Superior temporal gyrus (tissue), 1 donor: ENCODE data around the gene SLC6A2.
A peak's percentile ranks its signal among the peaks of the same experiment; 100 is the strongest.

Experiments used
- DNase-seq: peaks from one replicate; pipeline ENCODE4 v3.0.0-alpha.2; 2016; ENCODE audit errors: extremely low spot score

SLC6A2 gene

DNA sequence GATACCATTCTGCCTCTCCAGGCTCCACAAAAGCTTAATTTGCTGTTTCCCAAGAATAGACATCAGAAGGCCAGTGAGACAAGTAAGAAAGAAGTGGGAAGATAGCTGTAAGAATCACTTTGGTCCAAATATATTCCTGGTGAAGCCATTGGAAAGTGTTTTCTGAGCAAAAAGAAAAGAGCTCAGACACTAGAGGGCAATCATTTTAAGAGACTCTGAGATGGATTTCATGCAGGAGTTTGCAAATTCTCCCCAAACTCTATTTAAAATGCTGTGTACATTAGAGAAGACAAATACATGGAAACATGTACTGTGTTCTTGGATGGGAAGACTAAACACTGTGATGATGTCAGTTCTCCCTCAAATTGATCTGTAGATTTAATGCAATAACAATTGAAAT, 8.0 kb upstream of the SLC6A2 start:
- peak; percentile 49 for DNase-seq

- no peak for DNase-seq
Observed at GRCh38 chr16:55651841-55652824, 3.7 kb upstream of the SLC6A2 start.

DNA sequence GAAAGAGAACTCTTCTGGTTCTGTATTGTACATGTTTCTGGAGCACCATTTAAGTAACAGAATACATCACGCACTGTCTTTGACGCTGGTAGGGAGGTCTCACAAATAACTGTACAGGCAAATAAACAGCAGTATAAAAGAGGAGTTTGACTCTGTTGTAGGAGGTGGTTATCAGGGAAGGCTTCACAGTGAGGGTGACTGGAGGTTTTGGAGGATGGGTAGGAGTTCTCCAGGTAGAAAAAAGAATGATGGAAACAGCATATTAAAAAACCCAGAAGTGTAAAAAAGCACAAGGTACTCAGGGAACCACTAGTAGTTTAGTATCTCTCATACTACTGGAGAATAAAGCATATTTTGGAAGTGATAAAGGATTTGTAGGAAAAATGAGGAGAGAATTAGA, 2.7 kb upstream of the SLC6A2 start:
- no peak for DNase-seq

- DNase-seq = no peak
Observed at GRCh38 chr16:55655381-55655896, 349 bp upstream of the SLC6A2 start.

DNA sequence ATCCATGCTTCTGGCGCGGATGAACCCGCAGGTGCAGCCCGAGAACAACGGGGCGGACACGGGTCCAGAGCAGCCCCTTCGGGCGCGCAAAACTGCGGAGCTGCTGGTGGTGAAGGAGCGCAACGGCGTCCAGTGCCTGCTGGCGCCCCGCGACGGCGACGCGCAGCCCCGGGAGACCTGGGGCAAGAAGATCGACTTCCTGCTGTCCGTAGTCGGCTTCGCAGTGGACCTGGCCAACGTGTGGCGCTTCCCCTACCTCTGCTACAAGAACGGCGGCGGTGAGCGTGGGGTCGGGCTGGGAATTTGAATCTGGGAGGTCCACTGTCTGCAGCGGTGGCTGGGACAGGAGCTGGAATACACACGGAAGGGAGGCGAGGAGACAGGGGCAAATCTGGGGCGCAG, 904 bp downstream of the SLC6A2 start:
- no peak for DNase-seq

DNA sequence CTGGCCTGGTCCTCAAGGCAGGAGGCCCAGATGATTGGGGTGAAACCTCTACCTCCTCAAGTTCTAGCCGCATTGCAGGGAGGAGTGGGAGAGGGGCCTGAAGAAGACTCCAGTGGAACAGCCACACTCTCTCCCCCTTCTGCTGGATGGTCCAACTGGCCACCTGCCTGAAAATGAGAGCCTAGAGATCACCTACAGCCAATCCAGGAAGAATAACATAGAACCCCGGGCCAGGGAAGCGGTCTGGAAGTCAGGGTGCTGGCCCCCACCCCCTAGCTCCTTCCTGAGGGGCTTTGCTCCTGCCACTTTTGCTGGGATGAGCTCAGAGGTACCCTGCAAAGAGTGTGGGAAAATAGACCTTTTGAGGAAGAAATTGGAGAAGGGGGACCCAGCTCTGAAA, 1.8 kb downstream of the SLC6A2 start:
- DNase-seq = no peak

DNA sequence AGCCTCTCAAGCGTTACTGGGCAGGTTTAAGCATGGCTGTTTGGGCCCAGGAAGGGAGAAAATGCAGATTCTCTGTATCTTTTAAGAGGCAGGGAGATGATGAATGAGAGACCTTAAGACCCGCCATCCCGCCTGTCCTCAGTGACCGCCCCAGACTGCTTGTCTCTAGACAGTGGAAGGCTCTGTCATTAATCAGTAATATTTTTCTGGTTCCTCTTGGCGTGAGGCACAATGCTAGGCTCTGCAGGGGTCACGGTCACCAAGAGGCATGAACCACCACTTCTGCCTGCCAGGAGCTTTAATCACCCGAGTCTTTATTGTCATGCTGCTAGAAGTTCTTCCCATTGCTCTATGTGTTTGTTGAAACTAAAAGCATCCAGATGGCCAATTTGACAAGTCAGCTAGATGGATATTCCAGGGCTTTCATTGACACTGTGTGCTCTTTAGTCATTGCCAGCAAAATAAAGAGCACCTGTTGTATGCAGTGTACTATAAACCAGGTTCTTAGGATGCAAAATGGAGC, 3.2 kb downstream of the SLC6A2 start:
- DNase-seq = no peak

DNA sequence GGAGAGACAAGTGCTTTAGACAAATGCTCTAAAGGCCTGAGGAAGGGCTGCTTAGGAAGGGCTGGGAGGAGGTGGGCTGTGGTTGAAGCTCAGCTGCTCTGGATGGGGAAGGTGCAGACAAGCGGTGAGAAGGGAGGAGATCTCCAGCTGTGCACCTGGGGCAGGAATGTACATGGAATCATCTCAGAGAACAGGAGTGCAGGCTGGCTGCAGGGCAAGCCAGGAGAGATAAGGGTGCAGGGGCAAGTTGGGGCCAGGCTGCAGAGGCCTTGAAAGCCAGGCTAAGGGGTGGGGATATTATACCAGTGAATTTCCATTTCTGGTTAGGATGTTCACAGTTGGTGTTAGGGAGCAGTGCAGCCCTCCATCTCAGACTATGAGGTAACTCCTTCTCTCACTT, 4.2 kb downstream of the SLC6A2 start:
- DNase-seq = no peak

- DNase-seq = no peak
Observed at GRCh38 chr16:55660828-55661227, 5.0 kb downstream of the SLC6A2 start.

DNA sequence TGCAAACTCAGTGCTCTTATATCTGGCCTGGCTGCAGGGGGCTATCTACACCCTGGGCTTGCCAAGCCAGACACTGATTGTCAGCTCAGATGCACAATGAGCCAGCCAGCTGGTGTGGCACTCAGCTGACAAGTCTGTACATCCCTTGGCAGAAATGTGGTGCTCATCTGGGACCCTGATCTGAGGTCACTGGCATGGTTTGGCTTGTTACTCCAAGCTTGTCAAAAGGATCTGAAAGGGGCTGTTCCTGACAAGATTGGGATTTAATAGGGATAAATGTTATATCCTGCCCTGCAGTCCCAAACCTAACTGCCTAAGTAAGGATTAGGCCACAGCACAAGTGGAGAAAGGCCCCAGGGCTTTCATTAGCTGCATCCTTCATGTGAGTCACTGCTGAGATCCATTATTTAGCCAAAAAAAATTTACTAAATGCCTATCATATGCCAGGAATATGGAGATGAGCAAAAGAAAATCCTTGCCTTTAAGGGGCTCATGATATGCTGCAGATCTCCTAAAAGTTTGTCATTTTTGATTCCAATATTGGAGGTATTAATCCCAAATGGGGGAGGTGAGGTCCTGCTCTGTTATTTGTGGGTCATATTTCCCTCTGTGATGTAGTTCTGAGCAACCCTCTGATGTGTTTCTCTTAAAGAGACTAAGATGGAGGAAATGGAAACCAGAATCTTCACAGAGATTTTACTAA, 6.3 kb downstream of the SLC6A2 start:
- DNase-seq = peak; percentile 47

DNA sequence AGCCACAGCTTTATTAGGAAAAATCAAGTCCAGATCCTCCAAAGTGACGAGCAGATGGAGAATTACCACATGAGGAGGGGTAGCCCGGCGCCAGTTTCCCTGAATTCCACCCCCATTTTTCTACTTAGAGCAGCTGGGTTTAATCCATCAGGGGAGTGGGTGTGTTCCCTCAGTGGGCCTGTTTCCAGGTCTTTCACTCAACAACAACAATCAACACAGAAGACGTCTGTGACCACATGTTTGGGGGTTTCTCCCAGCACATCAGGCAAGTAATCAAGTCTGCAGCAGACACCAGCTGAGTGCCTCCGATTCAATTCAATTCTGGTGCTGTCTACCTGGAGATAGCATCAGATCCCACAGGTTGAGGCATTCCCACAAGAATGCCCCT, 6.8 kb downstream of the SLC6A2 start:
- DNase-seq = no peak

DNA sequence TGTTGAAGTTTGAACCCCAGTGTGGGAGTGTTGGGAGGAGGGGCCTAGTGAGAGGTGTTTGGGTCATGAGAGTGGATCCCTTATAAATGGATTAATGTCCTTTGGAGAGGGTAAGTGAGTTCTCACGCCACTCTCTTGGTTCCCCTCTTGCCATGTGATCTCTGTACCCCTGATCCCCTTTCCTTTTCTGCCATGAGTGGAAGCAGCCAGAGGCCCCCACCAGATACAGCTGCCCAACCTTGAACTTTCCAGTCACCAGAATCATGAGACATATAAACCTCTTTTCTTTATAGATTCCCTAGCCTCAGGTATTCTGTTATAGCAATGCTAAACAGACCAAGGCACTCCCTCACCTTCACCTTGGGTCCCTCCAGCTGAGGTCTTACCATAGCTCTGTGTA, 7.4 kb downstream of the SLC6A2 start:
- no peak for DNase-seq

DNA sequence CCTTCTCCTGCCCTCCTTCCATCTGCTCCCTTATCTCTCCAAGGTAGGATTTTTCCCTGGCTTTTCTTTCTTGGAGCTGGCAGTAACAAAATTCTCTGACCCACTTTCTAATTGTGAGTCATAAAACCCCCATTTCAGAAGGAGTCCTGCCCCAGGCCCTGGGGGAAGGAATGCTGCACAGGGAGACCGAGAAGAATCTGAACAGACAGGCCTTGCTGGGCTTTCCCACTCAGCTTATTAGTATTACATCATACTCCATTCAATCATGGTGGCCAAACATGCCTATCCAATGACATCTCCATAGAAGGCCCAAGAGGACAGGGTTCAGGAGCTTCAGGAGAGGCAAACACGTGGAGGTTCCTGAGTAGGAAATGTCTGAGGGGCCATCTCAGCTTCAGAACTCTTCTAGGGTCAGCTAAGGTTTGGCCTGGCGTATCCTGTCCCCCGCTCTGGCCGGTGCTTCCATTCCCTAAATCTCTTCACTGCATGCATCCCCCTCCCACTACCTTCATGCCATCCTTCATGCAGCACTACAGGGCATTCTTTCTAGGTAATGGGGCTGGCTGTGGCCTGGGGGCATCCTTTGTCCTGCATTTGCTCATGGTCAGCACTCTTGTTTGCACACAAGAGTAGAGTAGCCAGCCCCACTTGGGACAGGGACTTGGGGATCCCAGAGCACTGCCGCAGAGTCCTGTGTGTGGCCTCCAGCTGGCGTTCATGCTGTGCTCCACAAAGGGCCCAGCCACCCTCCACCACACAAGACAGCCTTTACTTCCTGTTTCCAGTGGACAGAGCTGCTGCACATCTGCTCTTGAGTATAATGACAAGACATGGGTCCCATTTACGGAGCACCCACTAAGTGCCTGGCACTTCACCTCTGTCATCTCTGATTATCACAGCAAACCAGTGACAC, 8.2 kb downstream of the SLC6A2 start:
- no peak for DNase-seq

- DNase-seq = no peak
Observed at GRCh38 chr16:55664786-55665407, 9.1 kb downstream of the SLC6A2 start.

GRCh38 chr16:55665511-55665910, 9.7 kb downstream of the SLC6A2 start:
- DNase-seq = no peak

- DNase-seq = no peak
Observed at GRCh38 chr16:55666012-55666411, 10.2 kb downstream of the SLC6A2 start.

- no peak for DNase-seq
Observed at GRCh38 chr16:55667753-55668152, 12.0 kb downstream of the SLC6A2 start.

DNA sequence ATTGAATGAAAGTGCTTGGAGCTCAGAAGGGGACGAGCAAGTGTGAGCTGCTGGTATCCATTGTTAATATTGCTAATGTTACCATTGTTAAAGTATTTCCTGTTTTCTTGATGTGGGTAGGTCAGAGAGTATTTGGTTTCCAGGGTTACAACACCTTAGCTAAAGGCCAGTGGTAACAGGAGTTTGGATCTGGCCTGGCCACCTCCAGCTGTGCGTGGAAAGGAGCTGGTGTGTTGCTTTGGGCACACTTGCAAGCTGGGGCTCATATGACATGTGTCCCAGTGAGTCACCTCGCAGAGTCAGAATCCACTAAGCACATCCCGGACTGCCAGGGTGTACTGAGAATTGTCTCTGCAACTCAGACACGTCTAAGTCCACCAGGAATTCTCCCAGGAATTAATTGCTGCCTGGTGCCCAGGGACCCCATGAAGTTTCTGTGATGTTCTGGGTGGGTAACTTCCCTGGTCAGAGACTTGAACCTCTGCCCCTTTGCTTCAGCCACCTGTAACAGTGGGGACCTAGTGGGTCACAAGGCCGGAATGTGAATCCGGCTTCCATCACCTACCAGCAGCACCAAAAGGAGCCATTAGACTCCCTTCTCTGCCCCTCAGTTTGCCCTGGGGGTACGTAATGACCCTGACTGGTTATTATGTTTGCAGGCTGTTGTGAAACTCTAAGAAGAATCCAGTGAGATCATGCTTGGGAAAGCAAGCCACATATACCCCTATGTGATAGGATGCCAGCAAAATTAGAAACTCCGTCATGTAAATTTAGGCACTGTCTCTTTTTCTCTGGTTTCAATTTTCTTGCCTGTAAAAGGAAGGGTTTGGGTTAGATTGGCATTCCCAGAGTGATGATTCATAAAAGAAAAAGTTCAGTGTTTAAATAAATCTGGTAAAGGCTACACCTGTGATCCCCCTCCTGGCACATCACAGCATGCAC, 12.8 kb downstream of the SLC6A2 start:
- no peak for DNase-seq

DNA sequence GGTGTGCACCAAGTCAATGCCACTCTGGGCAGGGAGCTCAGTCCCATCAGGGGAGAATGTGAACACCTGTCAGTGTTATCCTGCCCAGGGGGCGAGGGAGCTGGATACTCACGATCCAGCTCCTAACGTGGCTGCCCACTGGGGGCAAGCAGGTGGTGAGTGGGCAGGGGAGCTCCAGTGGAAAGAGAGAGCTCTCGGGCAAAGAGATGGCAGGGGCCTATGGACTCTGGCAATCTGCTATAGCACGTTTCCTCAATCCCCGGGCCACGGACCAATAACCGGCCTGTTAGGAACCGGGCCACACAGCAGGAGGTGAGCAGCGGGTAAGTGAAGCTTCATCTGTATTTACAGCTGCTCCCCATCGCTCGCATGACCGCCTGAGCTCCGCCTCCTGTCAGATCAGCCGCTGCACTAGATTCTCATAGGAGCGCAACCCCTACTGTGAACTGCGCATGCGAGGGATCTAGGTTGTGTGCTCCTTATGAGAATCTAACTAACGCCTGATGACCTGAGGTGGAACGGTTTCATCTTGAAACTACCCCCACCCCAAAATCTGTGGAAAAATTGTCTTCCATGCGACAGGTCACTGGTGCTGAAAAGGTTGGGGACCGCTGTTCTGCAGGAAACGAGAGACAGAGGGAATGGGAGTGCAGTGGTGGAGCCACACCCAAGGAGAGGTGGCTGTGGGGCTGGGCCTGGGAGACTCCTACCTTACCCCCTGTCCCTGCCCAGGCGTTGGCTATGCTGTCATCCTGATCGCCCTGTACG, 15.6 kb downstream of the SLC6A2 start:
- no peak for DNase-seq
